HG02623 (cell line): ENCODE data around the gene OVOL1.
"Not testable (repeated sequence)": the region's sequence is repeated elsewhere in the genome, so short reads cannot be mapped to it uniquely, and the experiment has no call there.

Experiments used
- ATAC-seq: cut with Tn5 transposase; IDR thresholded peaks from one replicate; pipeline ENCODE4 v1.9.1; 2021; ENCODE audit warnings: moderate library complexity; ENCODE audit not compliant: unreplicated experiment

Gene OVOL1

DNA sequence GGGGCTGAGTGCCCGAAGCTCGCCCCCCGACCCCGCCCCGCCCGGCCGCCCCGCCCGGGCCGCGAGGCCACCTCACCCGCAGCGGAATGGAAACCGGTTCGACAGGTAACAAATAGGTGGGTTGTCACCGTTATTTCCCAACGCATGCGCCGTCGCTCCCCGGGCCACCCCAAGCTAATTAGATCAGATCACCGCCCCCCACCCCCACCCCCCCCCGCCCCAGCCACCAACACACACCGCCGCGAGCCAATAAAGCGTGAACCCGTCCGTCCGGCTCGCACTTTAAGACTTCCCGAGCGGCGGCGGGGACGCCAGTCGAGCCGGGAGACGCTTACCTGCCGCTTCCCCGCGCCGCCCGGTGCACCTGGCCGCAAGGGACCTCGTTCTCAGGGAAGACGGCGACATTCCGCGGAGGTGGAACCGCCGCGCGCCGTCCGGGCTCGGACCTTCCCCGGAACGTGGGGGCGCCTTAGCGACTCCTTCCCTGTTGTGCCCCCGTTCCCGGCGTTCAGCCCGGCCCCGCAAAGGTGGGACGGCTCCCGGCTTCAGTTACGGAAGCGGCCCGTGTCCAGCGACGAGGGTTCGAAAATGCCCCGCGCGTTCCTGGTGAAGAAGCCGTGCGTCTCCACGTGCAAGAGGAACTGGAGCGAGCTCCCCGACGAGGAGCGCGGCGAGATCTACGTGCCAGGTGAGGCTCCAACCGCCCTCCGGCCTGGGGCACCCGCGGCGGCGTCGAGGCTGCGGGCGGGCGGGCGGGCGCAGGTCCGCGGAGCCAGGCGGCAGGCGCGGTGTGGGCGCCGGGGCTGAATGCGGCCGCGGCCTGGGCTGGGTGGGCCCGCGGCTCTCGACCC, at the start of gene OVOL1:
Gene OVOL1 (plus strand): TSS at position 278 of the 851 bp plus-strand sequence. CDS start 311 bp downstream, at position 589.
- ATAC-seq, result no peak

GRCh38 chr11:65739022-65739421, 47.8 kb upstream of the OVOL1 start:
- ATAC-seq, result no peak

DNA sequence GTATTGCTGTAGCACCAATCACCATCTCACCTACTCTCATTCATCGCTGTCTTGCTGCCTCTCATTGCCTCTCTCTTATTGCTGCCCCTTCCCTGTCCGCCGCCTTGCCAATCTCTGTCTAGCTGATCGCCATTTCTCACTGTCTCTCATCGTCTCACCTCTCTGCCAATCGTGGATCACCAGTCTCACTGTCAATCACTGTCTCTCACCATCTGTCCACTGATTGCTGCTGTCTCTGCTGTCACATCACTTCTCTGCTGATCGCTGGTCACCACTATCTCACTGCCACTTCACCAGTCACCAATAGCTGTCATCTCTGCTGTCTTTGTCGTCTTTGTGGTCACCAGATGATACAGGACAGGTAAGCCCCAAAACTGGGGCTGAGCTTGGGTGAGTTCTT, 45.7 kb upstream of the OVOL1 start:
- ATAC-seq, result no peak

DNA sequence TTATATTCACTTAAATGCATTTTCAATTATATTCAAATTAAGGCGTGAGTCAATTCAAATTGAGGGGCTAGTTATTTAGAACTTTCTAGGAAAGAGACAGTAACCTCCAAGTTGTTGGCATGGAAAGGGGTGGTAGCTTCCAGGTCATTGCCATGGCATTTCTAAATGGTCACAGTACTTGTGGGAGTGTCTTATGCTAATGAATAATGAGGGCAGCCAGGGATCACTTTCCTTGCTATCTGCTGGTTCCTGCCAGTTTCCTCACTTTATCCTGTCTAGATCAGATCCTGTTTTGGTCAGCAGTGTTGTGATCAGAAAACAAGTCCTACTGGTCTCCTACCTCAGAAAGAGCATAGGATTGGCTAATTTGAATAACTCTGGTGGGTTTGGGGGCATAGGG, 44.5 kb upstream of the OVOL1 start:
- ATAC-seq, result no peak

DNA sequence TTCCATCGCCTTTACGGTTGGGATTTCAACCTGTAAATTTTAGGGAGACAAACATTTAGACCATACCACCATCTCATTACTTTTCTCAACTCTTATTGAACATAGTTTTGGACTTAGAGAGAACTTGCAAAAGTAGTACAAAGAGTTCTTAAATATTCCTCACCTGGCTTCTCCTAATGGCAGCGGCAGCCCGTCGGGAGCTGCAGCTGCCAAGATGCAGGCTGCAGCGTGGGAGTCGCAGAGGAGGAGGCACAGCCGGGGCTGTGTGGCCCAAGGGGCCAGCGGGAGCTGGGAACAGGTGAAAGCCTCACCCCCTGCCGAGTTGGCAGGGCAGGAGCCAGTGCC, 43.2 kb upstream of the OVOL1 start:
- no peak for ATAC-seq

DNA sequence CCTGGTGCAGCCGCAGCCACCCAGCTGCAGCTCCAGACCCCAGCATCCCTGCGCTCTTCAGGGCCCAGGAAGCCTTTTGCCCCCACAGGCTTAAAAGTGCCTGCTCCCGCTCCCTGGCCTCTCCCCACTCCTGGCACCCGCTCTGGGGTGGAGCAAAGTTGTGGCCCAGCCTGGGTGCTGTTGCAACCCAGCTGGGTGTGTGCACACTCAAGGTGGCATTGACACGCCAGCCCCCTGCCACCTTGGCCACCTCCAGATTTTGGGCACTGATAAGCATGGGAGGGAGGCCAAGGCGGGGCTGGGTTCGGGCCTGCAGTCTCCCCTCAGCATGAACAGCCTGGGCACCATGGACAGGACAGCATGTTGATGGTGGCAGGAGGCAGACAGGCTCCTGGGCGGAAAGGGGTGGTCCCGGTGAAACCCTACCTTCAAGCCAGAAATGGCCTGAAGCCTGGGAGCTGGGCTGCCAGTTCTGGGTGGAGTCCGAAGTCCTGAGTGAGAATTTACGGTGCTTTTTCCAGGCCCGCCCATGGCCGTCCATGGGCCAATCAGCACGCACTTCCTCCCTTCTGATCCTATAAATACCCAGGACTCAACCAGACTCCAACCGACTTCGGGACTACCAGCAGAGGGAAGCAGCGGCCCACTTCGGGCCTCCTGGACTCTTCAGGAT, 42.7 kb upstream of the OVOL1 start:
- ATAC-seq, result no peak

DNA sequence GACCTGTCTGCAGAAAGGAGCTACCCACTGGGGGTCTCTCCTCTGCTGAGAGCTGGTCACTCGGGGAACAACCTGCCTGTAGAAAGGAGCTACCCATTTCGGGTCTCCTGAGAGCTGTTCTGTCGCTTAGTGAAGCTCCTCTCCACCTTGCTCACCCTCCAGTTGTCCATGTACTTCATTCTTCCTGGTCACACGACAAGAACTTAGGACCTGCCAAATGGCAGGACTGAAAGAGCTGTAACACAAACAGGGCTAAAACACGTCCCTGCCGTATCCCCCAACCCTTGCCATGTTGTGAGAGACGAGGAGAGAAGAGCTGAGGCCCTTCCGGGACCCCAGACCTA, 42.2 kb upstream of the OVOL1 start:
- no peak for ATAC-seq

DNA sequence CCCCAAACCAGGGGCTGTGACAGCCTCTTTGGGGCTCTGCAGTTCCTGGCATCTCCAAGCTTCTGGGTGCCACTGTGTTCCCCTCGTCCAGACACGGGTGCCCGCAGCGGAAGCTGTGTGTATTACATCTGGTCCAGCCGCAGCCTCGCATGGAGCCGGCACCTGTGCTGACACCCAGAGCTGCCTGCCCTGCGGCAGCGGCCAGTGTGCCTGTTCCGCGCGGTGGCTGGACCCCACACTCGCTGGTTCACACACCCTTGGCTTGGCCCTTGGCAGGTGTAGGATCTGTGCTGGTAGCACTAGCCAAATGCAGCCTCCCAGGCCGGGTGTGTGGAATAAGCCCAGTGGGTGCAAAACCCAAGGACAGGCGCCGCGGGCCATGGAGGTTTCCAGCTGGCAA, 41.8 kb upstream of the OVOL1 start:
- ATAC-seq, result no peak

DNA sequence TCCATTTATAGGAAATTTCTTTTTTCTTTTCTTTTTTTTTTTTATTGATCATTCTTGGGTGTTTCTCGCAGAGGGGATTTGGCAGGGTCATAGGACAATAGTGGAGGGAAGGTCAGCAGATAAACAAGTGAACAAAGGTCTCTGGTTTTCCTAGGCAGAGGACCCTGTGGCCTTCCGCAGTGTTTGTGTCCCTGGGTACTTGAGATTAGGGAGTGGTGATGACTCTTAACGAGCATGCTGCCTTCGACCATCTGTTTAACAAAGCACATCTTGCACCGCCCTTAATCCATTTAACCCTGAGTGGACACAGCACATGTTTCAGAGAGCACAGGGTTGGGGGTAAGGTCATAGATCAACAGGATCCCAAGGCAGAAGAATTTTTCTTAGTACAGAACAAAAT, 24.7 kb upstream of the OVOL1 start:
- not testable (repeated sequence) for ATAC-seq

- ATAC-seq, result not testable (repeated sequence)
Measured at GRCh38 chr11:65762816-65763215, 24.0 kb upstream of the OVOL1 start.

DNA sequence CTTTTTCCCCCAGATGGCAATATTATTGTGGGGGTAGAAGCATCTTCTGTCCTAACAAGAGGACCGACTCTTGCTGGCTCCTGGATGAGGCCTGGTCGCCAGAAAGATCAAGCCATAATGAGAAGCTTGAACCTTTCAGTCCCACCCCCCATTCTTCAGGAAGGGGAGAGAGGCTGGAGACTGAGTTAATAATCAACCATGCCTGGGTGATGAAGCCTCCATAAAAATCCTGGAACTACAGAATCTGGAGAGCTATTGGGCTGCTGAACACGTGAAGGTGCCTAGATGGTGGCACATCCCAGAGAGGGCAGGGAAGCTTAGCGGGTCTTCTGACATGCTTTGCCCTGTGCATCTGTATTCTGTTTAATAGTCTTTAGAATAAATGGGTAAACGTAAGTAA, 22.4 kb upstream of the OVOL1 start:
- ATAC-seq, result no peak

- ATAC-seq, result no peak
Measured at GRCh38 chr11:65766535-65766934, 20.3 kb upstream of the OVOL1 start.

DNA sequence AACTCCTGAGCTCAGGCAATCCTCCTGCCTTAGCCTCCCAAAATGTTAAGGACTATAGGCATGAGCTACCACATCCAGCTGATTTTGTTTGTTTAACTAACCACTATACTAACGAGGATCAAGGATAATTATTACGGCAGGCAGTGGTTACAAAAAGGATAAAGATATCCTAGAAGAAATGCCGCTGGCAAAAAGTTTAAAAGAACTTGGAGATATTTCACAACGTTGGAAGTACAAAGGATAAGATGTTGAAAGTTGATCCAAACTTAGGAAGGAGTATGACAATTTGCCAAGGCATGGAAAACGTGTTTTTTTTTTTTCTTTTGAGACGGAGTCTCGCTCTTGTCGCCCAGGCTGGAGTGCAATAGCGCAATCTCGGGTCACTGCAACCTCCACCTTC, 19.5 kb upstream of the OVOL1 start:
- ATAC-seq, result no peak

GRCh38 chr11:65767806-65768205, 19.1 kb upstream of the OVOL1 start:
- ATAC-seq, result not testable (repeated sequence)

DNA sequence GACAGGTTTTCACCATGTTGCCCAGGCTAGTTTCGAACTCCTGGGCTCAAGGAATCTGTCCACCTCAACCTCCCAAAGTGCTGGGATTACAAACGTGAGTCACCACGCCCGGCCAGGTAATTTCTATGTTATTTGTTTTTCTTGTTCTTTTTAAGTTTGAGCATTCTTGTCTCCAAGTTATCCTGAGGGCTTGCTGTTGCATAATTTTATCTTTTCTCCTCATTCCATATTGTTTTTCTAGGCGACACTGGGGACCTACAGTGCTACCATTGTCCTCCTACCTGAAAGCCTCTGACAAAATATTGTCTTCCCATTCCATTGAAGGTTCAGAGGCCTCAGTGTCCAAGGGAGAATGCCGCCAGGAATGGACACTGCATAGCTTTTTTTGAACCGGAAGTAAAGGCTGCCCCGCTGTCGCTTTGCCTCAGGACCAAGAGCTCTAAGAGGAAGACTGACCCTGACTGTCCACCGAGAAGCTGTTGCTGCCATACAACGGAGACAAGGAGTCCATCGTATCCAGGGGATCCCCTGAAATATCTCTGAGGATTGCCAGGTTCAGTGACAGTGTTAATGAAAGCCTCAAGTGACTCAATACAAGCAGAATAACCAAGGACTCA, 15.8 kb upstream of the OVOL1 start:
- ATAC-seq, result no peak

- no peak for ATAC-seq
Measured at GRCh38 chr11:65771589-65772112, 15.2 kb upstream of the OVOL1 start.

GRCh38 chr11:65773784-65774411, 13.0 kb upstream of the OVOL1 start:
- no peak for ATAC-seq

- ATAC-seq, result no peak
Measured at GRCh38 chr11:65774525-65775306, 12.1 kb upstream of the OVOL1 start.

DNA sequence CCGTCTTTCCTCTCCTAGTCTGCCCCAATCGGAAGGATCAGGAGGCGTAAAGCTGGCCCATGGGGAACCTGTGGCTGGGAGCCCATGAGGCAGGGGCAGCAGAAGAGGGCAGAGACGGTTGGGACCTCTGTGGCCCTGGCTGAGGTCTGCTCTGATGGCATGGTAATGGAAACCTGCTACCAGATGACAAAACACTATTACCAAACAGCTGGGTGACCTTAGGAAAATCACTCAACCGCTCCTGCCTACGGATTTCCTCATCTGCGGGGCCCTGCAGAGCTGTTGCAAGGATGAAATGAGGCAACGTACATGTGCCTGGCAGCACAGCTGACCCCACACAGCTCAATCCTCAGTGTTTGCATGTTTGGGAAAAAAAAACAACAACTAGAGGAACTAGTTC, 10.7 kb upstream of the OVOL1 start:
- ATAC-seq, result no peak

DNA sequence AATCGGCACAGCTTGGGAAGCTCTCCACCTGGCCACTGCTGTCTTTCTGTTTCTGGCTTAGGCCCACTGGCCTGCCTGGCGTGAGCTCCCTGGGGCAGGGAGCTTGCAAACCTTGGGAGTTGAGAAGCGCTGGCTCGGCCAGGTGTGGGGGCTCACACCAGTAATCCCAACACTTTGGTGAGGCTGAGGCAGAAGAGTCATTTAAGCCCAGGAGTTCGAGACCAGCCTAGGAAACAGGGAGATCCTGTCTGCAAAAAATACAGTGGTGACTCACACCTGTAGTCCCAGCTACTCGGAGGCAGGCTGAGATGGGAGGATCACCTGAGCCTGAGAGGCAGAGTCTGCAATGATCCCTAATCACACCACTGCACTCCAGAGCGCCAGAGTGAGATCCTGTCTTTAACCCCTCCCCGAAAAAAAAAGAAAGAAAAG, 10.1 kb upstream of the OVOL1 start:
- no peak for ATAC-seq

GRCh38 chr11:65777241-65777640, 9.6 kb upstream of the OVOL1 start:
- ATAC-seq, result no peak
